Lower lobe of right lung (tissue), 2 donors: ENCODE data around the gene ADAP1. TPM values are rescaled to one million over a fixed set of nuclear protein-coding genes. Genes with fewer than 3 reads are reported as not detected.

Source experiments
- ATAC-seq, 2 donors: fragments of 200-7000 bp; cut with Tn5 transposase; one replicate each; pipeline ENCODE4 v1.9.1; 2020 to 2022; ENCODE audit warnings: mild to moderate bottlenecking in 2 of 2, moderate library complexity in 2 of 2
- DNase-seq: peaks from one replicate; pipeline ENCODE4 v3.0.0-alpha.2; 2020
- H3K27ac ChIP-seq: fragments of 200-600 bp; one replicate; pipeline ENCODE4 v1.8.0; 2022
- H3K27me3 ChIP-seq: fragments of 200-600 bp; one replicate; pipeline ENCODE4 v1.8.0; 2022; ENCODE audit warnings: low read depth
- H3K36me3 ChIP-seq: fragments of 200-600 bp; one replicate; pipeline ENCODE4 v1.8.0; 2022; ENCODE audit warnings: mild to moderate bottlenecking
- H3K4me1 ChIP-seq: fragments of 200-600 bp; one replicate; pipeline ENCODE4 v1.8.0; 2022
- H3K4me3 ChIP-seq: fragments of 200-600 bp; one replicate; pipeline ENCODE4 v1.8.0; 2022; ENCODE audit warnings: mild to moderate bottlenecking
- H3K9me3 ChIP-seq: fragments of 200-600 bp; one replicate; pipeline ENCODE4 v1.8.0; 2022
- intact Hi-C: fragments of 100-400 bp; cut with DNase I; formaldehyde crosslinking; loops from one replicate; pipeline ENCODE4 v1.11.0; 2022
- total RNA-seq: library from RNA; stranded (reverse); fragmentation: NEBNext Ultra II Directional; extraction: Animal tissue kit (Norgen Biotek cat#: 25700); gene quantifications from one replicate; pipeline ENCODE4 v1.2.1, GENCODE V29; 2021
- TF ChIP-seq, protein P1 (sequence below): fragments of 200-600 bp; IDR thresholded peaks from one replicate; pipeline ENCODE4 v1.8.0; 2022; ENCODE audit warnings: antibody characterized with exemption, mild to moderate bottlenecking
- donor health status: DM: no; HTN: yes; CAD: no; lungs with severe emphysema.

The ADAP1 gene
- total RNA-seq, 1 donor from 2014 or later: 33.9 TPM

- H3K4me3 ChIP-seq: no peak overlapping the region
- no peak overlapping the region for H3K27ac ChIP-seq
- no peaks in the 10 kb centered on the region for H3K9me3 ChIP-seq
- DNase-seq (no peak), ATAC-seq (peak in 1 of 2 donors; percentile 5)
- H3K4me1 ChIP-seq: peaks cover 16% of the 10 kb centered on the region
- peaks cover 38% of the 10 kb centered on the region for H3K36me3 ChIP-seq
- intact Hi-C loops: no loop called here
- TF ChIP-seq, protein P1, sequence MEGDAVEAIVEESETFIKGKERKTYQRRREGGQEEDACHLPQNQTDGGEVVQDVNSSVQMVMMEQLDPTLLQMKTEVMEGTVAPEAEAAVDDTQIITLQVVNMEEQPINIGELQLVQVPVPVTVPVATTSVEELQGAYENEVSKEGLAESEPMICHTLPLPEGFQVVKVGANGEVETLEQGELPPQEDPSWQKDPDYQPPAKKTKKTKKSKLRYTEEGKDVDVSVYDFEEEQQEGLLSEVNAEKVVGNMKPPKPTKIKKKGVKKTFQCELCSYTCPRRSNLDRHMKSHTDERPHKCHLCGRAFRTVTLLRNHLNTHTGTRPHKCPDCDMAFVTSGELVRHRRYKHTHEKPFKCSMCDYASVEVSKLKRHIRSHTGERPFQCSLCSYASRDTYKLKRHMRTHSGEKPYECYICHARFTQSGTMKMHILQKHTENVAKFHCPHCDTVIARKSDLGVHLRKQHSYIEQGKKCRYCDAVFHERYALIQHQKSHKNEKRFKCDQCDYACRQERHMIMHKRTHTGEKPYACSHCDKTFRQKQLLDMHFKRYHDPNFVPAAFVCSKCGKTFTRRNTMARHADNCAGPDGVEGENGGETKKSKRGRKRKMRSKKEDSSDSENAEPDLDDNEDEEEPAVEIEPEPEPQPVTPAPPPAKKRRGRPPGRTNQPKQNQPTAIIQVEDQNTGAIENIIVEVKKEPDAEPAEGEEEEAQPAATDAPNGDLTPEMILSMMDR: no peak
- no peaks in the 10 kb centered on the region for H3K27me3 ChIP-seq
These were observed 71.1 kb downstream of the ADAP1 start for GRCh38 chr7:883055-884021.

DNA sequence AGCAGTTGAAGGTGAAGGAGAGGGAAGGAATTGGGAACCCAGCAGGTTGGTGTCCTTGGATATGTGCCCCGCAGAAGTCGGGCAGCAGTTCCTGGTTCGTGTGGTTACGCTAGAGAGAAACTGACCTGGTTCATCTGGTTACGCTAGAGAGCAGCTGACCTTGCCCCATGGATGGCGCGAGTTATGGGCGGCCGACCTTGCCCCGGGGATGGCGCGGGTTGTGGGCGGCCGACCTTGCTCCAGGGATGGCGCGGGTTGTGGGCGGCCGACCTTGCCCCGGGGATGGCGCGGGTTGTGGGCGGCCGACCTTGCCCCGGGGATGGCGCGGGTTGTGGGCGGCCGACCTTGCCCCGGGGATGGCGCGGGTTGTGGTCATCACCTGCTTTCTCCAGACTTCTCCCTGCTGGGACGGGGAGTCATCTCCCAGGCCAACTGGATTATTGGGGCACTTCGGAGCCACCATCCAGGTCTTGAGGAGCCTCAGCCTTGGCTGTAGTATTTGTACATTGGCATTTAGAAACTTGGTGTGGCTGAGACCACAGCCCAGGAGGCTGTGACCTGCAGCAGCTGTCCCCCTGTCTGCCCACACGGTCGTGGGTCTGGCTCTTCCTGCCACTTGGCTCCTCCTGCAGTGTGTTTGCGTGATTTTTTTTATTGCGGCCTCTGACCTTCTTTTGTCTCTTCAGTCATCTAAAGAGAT, 72.0 kb downstream of the ADAP1 start:
- H3K4me1 ChIP-seq: peaks cover 21% of the 10 kb centered on the region
- no peak overlapping the region for H3K27ac ChIP-seq
- H3K4me3 ChIP-seq: no peak overlapping the region
- H3K27me3 ChIP-seq: no peaks in the 10 kb centered on the region
- TF ChIP-seq, protein P1: no peak
- intact Hi-C loops: no loop called here
- DNase-seq (no peak), ATAC-seq (no peak)
- H3K36me3 ChIP-seq: peaks cover 30% of the 10 kb centered on the region
- no peaks in the 10 kb centered on the region for H3K9me3 ChIP-seq

DNA sequence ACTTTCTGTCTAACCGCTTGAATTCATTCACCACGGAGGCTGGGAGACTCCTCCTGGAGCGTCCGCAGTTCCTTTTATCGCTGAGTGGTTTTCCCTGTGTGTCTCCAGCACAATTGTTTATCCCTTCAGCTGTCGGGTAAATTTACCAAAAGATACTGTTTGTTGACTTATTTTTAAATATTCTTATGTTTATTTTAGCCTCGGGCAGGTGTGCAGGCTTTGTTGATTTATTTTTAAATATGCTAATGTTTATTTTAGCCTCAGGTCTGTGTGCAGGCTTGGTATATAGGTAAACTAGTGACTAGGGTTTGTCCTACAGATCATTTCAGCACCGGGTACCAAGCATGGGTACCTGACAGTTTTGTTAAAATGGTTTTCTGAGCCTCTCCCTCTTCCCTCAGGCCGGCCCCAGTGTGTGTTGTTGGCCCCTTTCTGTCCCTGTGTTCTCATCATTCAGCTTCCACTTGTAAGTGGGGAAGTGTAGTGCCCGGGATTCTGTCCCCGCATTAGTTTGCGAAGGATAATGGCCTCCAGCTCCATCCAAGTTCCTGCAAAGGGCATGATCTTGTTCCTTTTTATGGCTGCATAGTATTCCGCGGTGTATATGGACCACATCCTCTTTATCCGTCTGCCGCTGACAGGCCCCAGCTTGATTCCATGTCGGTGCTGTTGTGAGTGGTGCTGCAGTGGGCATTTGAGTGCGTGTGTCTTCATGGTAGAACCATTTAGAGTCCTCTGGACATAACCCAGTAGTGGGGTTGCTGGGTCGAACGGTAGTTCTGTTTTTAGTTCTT, 72.8 kb downstream of the ADAP1 start:
- ATAC-seq (no peak), DNase-seq (no peak)
- Histone ChIP-seq H3K9me3 (no peaks in the 10 kb centered on the region), H3K36me3 (peaks cover 21% of the 10 kb centered on the region), H3K27me3 (no peaks in the 10 kb centered on the region), H3K27ac (no peak overlapping the region), H3K4me1 (peaks cover 21% of the 10 kb centered on the region), H3K4me3 (no peak overlapping the region)
- intact Hi-C loops: no loop called here
- TF ChIP-seq, protein P1: no peak

GRCh38 chr7:880450-880849, 74.0 kb downstream of the ADAP1 start:
- Histone ChIP-seq H3K27me3 (no peaks in the 10 kb centered on the region), H3K36me3 (peaks cover 13% of the 10 kb centered on the region), H3K4me3 (no peak overlapping the region), H3K27ac (no peak overlapping the region), H3K4me1 (peaks cover 26% of the 10 kb centered on the region), H3K9me3 (no peaks in the 10 kb centered on the region)
- ATAC-seq: no peak
- TF ChIP-seq, protein P1: no peak
- DNase-seq: no peak
- intact Hi-C loops: no loop called here

GRCh38 chr7:879706-880105, 74.8 kb downstream of the ADAP1 start:
- DNase-seq (no peak), ATAC-seq (no peak)
- Histone ChIP-seq H3K4me1 (peaks cover 32% of the 10 kb centered on the region), H3K4me3 (no peak overlapping the region), H3K27me3 (no peaks in the 10 kb centered on the region), H3K9me3 (no peaks in the 10 kb centered on the region), H3K36me3 (peaks cover 13% of the 10 kb centered on the region), H3K27ac (no peak overlapping the region)
- intact Hi-C loops: no loop called here
- TF ChIP-seq, protein P1: no peak
